A549 (cell line): ENCODE results near the gene GMDS. TPM values are rescaled to one million over a fixed set of nuclear protein-coding genes. Genes with fewer than 3 reads are reported as not detected.

ENCODE experiments used
- ATAC-seq, 2 experiments: fragments of 200-7000 bp in 1 of 2; fragments of >200 bp in 1 of 2; cut with Nextera tagmentation in 1 of 2; cut with Tn5 transposase in 1 of 2; 3 replicates each; pipeline versions ENCODE4 v1.8.0 to v1.9.1; 2018 to 2020; ENCODE audit warnings: mild to moderate bottlenecking in 1 of 2, moderate library complexity in 1 of 2
- CTCF ChIA-PET: fragments of 300-600 bp; sonication (Branson Sonifier 250); formaldehyde crosslinking; extraction: SDS; loops from one replicate; lab custom pipeline; 2021; ENCODE audit warnings: antibody characterized with exemption, inconsistent platforms; lab: Yijun Ruan, JAX
- POLR2A ChIA-PET: fragments of 350-600 bp; formaldehyde crosslinking; extraction: SDS; loops from one replicate; lab custom pipeline; 2021; ENCODE audit warnings: antibody characterized with exemption, inconsistent platforms; lab: Yijun Ruan, JAX
- DNase-seq, 2 experiments: peaks; one replicate each; pipeline versions ENCODE4 v3.0.0 to v3.0.0-alpha.2; 2011 to 2016; ENCODE audit warnings: low read depth in 1 of 2, low spot score in 1 of 2
- FAIRE-seq: peaks from 2 replicates; lab custom pipeline; 2011; peaks lifted over from hg19 to GRCh38; lab: Jason Lieb, UNC
- H3K27ac ChIP-seq, 2 experiments: fragments of >200 bp; sonication (Bioruptor Twin); formaldehyde crosslinking; 3 replicates each; pipeline ENCODE4 v1.5.1; 2016 to 2017
- H3K4me1 ChIP-seq: fragments of >200 bp; sonication (Bioruptor Twin); formaldehyde crosslinking; 3 replicates; pipeline ENCODE4 v1.6.1; 2016
- H3K4me2 ChIP-seq: fragments of >200 bp; sonication (Bioruptor Twin); formaldehyde crosslinking; 3 replicates; pipeline ENCODE4 v1.6.1; 2016
- H3K4me3 ChIP-seq: fragments of >200 bp; sonication (Bioruptor Twin); formaldehyde crosslinking; 3 replicates; pipeline ENCODE4 v1.5.1; 2016
- H3K9me3 ChIP-seq: fragments of >200 bp; sonication (Bioruptor Twin); formaldehyde crosslinking; 3 replicates; pipeline ENCODE4 v1.6.1; 2016
- CBX2 ChIP-seq: fragments of 200-600 bp; sonication (generic); IDR thresholded peaks from 2 replicates; pipeline ENCODE4 v1.6.1; 2016; ENCODE audit warnings: low read depth, mild to moderate bottlenecking, borderline replicate concordance
- EHF ChIP-seq: fragments of 250-450 bp; sonication (Bioruptor Pico); IDR thresholded peaks from 2 replicates; pipeline ENCODE4 v1.5.0; 2020; ENCODE audit warnings: mild to moderate bottlenecking
- EP300 ChIP-seq, 2 experiments: fragments of >200 bp; sonication (Bioruptor Twin); formaldehyde crosslinking; IDR thresholded peaks; 2 replicates in 1 of 2; 3 replicates in 1 of 2; pipeline ENCODE4 v1.6.1; 2016 to 2017
- FOSL2 ChIP-seq, 2 experiments: fragments of 450-650 bp in 1 of 2; fragments of >200 bp in 1 of 2; sonication (Bioruptor Twin) in 1 of 2; formaldehyde crosslinking; IDR thresholded peaks; 2 replicates each; pipeline versions ENCODE4 v1.5.0 to v1.6.1; 2016 to 2020; ENCODE audit warnings: mild to moderate bottlenecking in 1 of 2, moderate library complexity in 1 of 2
- HEYL ChIP-seq: fragments of 250-450 bp; sonication (Bioruptor Pico); IDR thresholded peaks from 2 replicates; pipeline ENCODE4 v1.8.0; 2021; ENCODE audit warnings: mild to moderate bottlenecking, moderate library complexity
- HOXA7 ChIP-seq: fragments of 250-450 bp; sonication (Bioruptor Pico); IDR thresholded peaks from 2 replicates; pipeline ENCODE4 v1.5.0; 2020; ENCODE audit warnings: mild to moderate bottlenecking, moderate library complexity
- HOXB5 ChIP-seq: fragments of 250-450 bp; sonication (Bioruptor Pico); IDR thresholded peaks from 2 replicates; pipeline ENCODE4 v1.5.0; 2020; ENCODE audit warnings: mild to moderate bottlenecking, moderate library complexity
- KDM1A ChIP-seq: fragments of 200-600 bp; sonication (generic); IDR thresholded peaks from 2 replicates; pipeline ENCODE4 v1.6.1; 2016; ENCODE audit warnings: low read depth, mild to moderate bottlenecking
- MAFK ChIP-seq: fragments of 450-650 bp; IDR thresholded peaks from 2 replicates; pipeline ENCODE4 v1.6.1; 2014; ENCODE audit not compliant: partially characterized antibody
- MAZ ChIP-seq: fragments of 150-350 bp; IDR thresholded peaks from 2 replicates; pipeline ENCODE4 v1.6.1; 2014; ENCODE audit warnings: antibody characterized with exemption, low read depth, low read length, borderline replicate concordance
- NFE2L2 ChIP-seq: fragments of 150-350 bp; conservative IDR thresholded peaks from 2 replicates; pipeline ENCODE4 v1.6.1; 2014; ENCODE audit warnings: low read length
- PHF8 ChIP-seq: fragments of 200-600 bp; sonication (generic); IDR thresholded peaks from 2 replicates; pipeline ENCODE4 v1.6.1; 2016; ENCODE audit warnings: low read depth, mild to moderate bottlenecking, antibody characterized with exemption, moderate library complexity, borderline replicate concordance
- POLR2AphosphoS2 ChIP-seq: conservative IDR thresholded peaks from 2 replicates; pipeline ENCODE4 v1.6.1; 2012; ENCODE audit warnings: low read length, improper control_type of control experiment, inconsistent platforms
- RAD21 ChIP-seq, 2 experiments: fragments of >200 bp in 1 of 2; sonication (Bioruptor Twin) in 1 of 2; formaldehyde crosslinking in 1 of 2; IDR thresholded peaks in 1 of 2; conservative IDR thresholded peaks in 1 of 2; 2 replicates in 1 of 2; 3 replicates in 1 of 2; pipeline ENCODE4 v1.6.1; 2012 to 2018; ENCODE audit warnings: inconsistent platforms in 1 of 2
- RCOR1 ChIP-seq: fragments of 150-350 bp; IDR thresholded peaks from 2 replicates; pipeline ENCODE4 v1.6.1; 2014; ENCODE audit warnings: antibody characterized with exemption, low read length, low read depth
- SMC3 ChIP-seq: fragments of >200 bp; sonication (Bioruptor Twin); formaldehyde crosslinking; IDR thresholded peaks from 3 replicates; pipeline ENCODE4 v1.6.1; 2018; ENCODE audit warnings: inconsistent platforms
- TFCP2L1 ChIP-seq: fragments of 250-450 bp; sonication (Bioruptor Pico); IDR thresholded peaks from 2 replicates; pipeline ENCODE4 v1.5.0; 2021; ENCODE audit warnings: mild to moderate bottlenecking
- TP53 ChIP-seq: fragments of 250-450 bp; sonication (Bioruptor Pico); IDR thresholded peaks from 2 replicates; pipeline ENCODE4 v1.5.0; 2021; ENCODE audit warnings: mild to moderate bottlenecking, moderate library complexity
- ZC3H11A ChIP-seq: fragments of 450-650 bp; IDR thresholded peaks from 2 replicates; pipeline ENCODE4 v1.6.1; 2014; ENCODE audit warnings: antibody characterized with exemption, mild to moderate bottlenecking
- WGBS: methylation state at CpG from one replicate; pipeline ENCODE4 v1.1.6; 2017; ENCODE audit errors: missing lambda C conversion rate; 5-methylcytosine and 5-hydroxymethylcytosine counted together
- polyA plus RNA-seq, 4 experiments: library from polyadenylated mRNA; depleted of rRNA in 3 of 4; stranded (reverse); fragments of >200 nt; fragmentation: RNase III in 1 of 4; extraction: RNeasy Plus Mini Kit Qiagen cat#74134 plus additional on column Dnase treatment in 1 of 4; gene quantifications; 2 replicates in 3 of 4; 3 replicates in 1 of 4; pipeline ENCODE4 v1.2.3, GENCODE V29; 2011 to 2017
- TF ChIP-seq, protein P1 (sequence below): fragments of 250-450 bp; sonication (Bioruptor Pico); IDR thresholded peaks from 2 replicates; pipeline ENCODE4 v1.5.0; 2021; ENCODE audit warnings: mild to moderate bottlenecking, moderate library complexity, borderline replicate concordance
- TF ChIP-seq, protein P2 (sequence below): fragments of 450-650 bp; IDR thresholded peaks from 2 replicates; pipeline ENCODE4 v1.6.1; 2014; ENCODE audit warnings: antibody characterized with exemption
- TF ChIP-seq, protein P3 (sequence below): fragments of >200 bp; sonication (Bioruptor Twin); formaldehyde crosslinking; IDR thresholded peaks from 3 replicates; pipeline ENCODE4 v1.6.1; 2016
- TF ChIP-seq, protein P4 (sequence below): fragments of 200-600 bp; sonication (generic); IDR thresholded peaks from 2 replicates; pipeline ENCODE4 v1.6.1; 2016; ENCODE audit warnings: antibody characterized with exemption, mild to moderate bottlenecking, moderate library complexity
- TF ChIP-seq, protein P5 (sequence below): IDR thresholded peaks from 2 replicates; pipeline ENCODE4 v1.6.1; 2012

The GMDS gene
- polyA plus RNA-seq, 2 of the 4 experiments (the other 2 are of a cell fraction): 9.9 to 12.4 TPM

DNA sequence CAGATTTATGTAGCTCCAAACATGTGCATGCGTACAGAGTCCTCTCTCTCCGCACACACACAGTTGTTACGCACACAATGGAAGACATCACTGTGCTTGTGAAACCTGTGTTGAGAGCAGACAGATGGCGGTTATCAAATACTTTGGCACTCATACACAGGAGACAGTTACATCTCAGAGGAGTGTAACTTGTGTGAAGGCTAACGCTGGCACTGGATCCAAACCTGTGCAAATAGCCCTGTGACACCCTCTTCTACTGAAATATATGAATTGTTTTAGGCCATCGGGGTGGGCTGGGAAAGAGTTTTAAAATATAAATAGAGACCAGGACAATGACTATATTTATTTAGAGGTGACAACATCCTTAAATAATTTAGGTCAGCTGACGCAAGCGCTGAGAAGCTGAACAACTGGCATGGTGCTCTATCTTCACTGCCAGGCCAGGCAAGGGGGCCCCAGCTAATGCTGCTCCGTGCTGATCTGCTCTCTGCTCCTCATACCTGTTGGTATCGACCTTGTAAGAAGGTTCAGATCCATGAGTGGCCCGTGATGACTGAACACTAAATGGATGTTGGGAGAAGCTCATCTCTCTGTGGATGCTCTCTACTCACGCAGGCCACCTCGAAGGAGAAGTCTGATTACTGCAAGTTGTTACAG is 566.2 kb downstream of the GMDS start:
- H3K9me3 ChIP-seq: no peaks in the 10 kb centered on the region
- ChIA-PET POLR2A (no interaction called here), CTCF (no interaction called here)
- TF ChIP-seq, protein P1, sequence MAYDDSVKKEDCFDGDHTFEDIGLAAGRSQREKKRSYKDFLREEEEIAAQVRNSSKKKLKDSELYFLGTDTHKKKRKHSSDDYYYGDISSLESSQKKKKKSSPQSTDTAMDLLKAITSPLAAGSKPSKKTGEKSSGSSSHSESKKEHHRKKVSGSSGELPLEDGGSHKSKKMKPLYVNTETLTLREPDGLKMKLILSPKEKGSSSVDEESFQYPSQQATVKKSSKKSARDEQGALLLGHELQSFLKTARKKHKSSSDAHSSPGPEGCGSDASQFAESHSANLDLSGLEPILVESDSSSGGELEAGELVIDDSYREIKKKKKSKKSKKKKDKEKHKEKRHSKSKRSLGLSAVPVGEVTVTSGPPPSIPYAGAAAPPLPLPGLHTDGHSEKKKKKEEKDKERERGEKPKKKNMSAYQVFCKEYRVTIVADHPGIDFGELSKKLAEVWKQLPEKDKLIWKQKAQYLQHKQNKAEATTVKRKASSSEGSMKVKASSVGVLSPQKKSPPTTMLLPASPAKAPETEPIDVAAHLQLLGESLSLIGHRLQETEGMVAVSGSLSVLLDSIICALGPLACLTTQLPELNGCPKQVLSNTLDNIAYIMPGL (CRISPR knock-in tag): no peak
- TF ChIP-seq ZC3H11A (no peak), HEYL (CRISPR knock-in tag) (no peak), CBX2 (no peak), MAFK (no peak), TFCP2L1 (no peak), TP53 (no peak), RCOR1 (no peak)
- TF ChIP-seq, all 56 proteins: peak for 0
- DNase-seq (no peak), FAIRE-seq (no peak), ATAC-seq (no peak)
- Histone ChIP-seq H3K4me1 (no peaks in the 10 kb centered on the region), H3K4me3 (no peak overlapping the region), H3K27ac (no peak overlapping the region), H3K4me2 (no peak overlapping the region)
- WGBS: 67% methylated on average over 13 of the region's 13 CpGs

DNA sequence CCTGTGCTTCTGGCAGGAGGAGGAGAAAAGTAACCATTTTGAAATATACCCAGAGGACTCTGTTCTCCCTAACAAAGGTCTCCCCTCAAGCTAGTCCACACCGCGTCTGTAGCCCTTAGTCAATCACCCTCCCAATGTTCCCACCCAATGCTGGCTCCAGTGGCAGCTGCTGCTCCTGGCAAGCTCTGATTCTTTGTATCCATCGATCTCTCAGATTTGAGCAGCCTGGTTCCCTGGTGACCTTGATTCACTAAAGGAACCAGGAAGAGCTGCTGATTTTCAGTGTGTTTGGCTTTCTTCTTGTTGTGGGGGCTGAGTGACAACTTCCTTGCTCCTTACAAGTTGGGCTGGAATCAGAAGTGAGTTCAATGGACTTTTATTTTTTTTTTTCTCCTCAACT is 567.2 kb downstream of the GMDS start:
- 60% methylated on average over 3 of the region's 3 CpGs for WGBS
- POLR2A ChIA-PET: no interaction called here

DNA sequence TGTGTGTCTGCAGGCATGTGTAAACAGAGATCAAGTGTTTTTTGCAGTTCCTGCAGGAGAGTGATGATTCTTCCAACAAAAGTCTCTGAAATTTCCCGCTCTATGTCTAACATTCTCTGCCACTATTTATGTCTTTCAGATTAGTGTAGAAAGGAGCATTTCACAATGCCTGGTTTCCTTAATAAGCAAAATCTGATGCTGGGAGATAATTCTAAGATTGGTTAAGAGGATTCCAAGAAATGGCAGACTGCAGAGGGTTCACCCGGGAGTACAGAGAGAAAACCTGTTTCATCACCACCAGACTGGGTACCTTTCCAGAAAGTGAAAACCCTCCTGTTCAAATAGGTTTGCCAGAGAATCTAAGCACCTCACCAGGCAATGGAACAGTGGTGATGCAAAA is 573.0 kb downstream of the GMDS start:
- WGBS: 93% methylated on average over 2 of the region's 2 CpGs
- no peaks in the 10 kb centered on the region for H3K9me3 ChIP-seq

More for the DNA sequence above, 567.2 kb downstream of the GMDS start:
- no peak for DNase-seq
- TF ChIP-seq HOXB5 (no peak), FOSL2 (IDR thresholded peaks at IDR 0.05) (no peak), FOSL2 (CRISPR knock-in tag; IDR thresholded peaks at IDR 0.05) (no peak), MAZ (no peak), POLR2AphosphoS2 (no peak), SMC3 (no peak), EP300 (IDR thresholded peaks at IDR 0.05) (no peak)
- TF ChIP-seq, protein P2, sequence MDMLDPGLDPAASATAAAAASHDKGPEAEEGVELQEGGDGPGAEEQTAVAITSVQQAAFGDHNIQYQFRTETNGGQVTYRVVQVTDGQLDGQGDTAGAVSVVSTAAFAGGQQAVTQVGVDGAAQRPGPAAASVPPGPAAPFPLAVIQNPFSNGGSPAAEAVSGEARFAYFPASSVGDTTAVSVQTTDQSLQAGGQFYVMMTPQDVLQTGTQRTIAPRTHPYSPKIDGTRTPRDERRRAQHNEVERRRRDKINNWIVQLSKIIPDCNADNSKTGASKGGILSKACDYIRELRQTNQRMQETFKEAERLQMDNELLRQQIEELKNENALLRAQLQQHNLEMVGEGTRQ: no peak
- TF ChIP-seq, protein P3, sequence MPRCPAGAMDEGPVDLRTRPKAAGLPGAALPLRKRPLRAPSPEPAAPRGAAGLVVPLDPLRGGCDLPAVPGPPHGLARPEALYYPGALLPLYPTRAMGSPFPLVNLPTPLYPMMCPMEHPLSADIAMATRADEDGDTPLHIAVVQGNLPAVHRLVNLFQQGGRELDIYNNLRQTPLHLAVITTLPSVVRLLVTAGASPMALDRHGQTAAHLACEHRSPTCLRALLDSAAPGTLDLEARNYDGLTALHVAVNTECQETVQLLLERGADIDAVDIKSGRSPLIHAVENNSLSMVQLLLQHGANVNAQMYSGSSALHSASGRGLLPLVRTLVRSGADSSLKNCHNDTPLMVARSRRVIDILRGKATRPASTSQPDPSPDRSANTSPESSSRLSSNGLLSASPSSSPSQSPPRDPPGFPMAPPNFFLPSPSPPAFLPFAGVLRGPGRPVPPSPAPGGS: no peak
- CTCF ChIA-PET: interaction anchor here (0.6 kb wide), 1 partner anchor 17 kb away, joined by 3 read pairs; no protein-coding TSS in a partner anchor
- FAIRE-seq: no peak
- H3K27ac ChIP-seq: no peak overlapping the region
- H3K4me2 ChIP-seq: no peak overlapping the region
- H3K4me1 ChIP-seq: no peaks in the 10 kb centered on the region
- no peak overlapping the region for H3K4me3 ChIP-seq
- ATAC-seq: no peak
- no peaks in the 10 kb centered on the region for H3K9me3 ChIP-seq

More for the DNA sequence above, 573.0 kb downstream of the GMDS start:
- CTCF ChIA-PET: no interaction called here
- TF ChIP-seq, protein P4, sequence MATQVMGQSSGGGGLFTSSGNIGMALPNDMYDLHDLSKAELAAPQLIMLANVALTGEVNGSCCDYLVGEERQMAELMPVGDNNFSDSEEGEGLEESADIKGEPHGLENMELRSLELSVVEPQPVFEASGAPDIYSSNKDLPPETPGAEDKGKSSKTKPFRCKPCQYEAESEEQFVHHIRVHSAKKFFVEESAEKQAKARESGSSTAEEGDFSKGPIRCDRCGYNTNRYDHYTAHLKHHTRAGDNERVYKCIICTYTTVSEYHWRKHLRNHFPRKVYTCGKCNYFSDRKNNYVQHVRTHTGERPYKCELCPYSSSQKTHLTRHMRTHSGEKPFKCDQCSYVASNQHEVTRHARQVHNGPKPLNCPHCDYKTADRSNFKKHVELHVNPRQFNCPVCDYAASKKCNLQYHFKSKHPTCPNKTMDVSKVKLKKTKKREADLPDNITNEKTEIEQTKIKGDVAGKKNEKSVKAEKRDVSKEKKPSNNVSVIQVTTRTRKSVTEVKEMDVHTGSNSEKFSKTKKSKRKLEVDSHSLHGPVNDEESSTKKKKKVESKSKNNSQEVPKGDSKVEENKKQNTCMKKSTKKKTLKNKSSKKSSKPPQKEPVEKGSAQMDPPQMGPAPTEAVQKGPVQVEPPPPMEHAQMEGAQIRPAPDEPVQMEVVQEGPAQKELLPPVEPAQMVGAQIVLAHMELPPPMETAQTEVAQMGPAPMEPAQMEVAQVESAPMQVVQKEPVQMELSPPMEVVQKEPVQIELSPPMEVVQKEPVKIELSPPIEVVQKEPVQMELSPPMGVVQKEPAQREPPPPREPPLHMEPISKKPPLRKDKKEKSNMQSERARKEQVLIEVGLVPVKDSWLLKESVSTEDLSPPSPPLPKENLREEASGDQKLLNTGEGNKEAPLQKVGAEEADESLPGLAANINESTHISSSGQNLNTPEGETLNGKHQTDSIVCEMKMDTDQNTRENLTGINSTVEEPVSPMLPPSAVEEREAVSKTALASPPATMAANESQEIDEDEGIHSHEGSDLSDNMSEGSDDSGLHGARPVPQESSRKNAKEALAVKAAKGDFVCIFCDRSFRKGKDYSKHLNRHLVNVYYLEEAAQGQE: no peak
- TF ChIP-seq, protein P5, sequence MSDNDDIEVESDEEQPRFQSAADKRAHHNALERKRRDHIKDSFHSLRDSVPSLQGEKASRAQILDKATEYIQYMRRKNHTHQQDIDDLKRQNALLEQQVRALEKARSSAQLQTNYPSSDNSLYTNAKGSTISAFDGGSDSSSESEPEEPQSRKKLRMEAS: no peak
- no peak for TF ChIP-seq PHF8
- TF ChIP-seq RAD21 (conservative IDR thresholded peaks at IDR 0.05 in 1 of 2, IDR thresholded peaks at IDR 0.05 in 1 of 2): no peak
- TF ChIP-seq, protein P2: no peak
- no peak for TF ChIP-seq EHF (CRISPR knock-in tag)
- TF ChIP-seq EP300 (IDR thresholded peaks at IDR 0.05): no peak
- no peak for TF ChIP-seq TP53
- TF ChIP-seq HOXA7 (CRISPR knock-in tag): no peak
- TF ChIP-seq FOSL2 (IDR thresholded peaks at IDR 0.05): no peak
- no peak for TF ChIP-seq FOSL2 (CRISPR knock-in tag; IDR thresholded peaks at IDR 0.05)
- TF ChIP-seq MAFK: no peak
- TF ChIP-seq KDM1A: no peak
- TF ChIP-seq NFE2L2: no peak
- ATAC-seq: no peak
- no peak overlapping the region for H3K4me2 ChIP-seq
- no peak for DNase-seq
- H3K27ac ChIP-seq: no peak overlapping the region
- FAIRE-seq: no peak
- H3K4me3 ChIP-seq: no peak overlapping the region
- POLR2A ChIA-PET: no interaction called here
- no peaks in the 10 kb centered on the region for H3K4me1 ChIP-seq
